NCI-H774 (cell line): Measurements from ENCODE around the gene ZNF432.
"Not testable (repeated sequence)": the region's sequence is repeated elsewhere in the genome, so short reads cannot be mapped to it uniquely, and the experiment has no call there.

Source experiments
- DNase-seq: peaks from one replicate; lab custom pipeline; 2025; lab: John Stamatoyannopoulos, UW

ZNF432 gene

DNA sequence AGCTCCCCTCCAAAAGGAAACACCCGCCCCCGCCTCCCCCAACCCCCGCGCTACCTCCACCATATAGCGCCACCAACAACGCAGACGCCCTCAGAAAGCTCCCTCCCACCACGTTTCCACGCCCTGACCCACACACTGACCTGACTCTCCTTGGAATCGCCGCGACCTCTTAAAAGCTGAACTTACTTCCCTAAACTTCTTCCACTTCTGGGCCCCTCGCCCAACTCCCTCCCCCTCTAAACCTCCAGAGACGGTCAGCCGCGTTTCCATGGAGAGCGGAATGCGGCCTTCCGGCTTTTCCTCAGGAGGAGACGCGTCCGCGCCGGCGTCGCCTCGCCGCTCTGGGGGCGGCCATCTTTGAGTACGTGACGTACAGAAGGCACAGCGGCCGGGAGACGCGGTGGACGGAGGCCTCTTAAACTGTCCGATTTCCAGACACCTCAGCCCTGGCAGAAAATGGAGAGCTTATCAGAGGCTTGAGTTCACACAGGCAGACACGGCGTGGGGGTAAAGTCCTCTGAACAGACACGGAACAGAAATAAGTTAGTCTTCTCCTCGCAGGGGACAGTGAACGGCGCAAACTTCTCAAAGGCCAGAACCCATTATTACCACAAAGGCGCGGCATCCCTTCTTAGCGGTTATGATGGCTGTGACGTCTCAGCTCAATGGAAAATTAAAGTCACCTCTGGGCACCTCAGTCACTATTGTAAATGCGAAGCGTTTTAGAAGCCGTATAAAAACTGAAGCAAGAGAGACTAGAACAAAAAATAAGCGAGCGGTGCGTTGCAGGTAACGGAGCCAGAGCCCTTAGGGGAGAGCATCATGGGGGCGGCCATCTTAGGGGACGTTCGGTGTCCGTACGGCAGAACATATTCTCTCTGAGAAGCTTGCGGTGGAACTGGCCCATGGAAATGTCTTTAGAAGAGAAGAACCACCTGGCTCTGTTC is at the start of gene ZNF432:
TSS of gene ZNF432 (minus strand) at position 284 of the 947 bp plus-strand sequence. CDS start 1,970 bp downstream, outside the sequence.
- DNase-seq, result peak; percentile 90

DNA sequence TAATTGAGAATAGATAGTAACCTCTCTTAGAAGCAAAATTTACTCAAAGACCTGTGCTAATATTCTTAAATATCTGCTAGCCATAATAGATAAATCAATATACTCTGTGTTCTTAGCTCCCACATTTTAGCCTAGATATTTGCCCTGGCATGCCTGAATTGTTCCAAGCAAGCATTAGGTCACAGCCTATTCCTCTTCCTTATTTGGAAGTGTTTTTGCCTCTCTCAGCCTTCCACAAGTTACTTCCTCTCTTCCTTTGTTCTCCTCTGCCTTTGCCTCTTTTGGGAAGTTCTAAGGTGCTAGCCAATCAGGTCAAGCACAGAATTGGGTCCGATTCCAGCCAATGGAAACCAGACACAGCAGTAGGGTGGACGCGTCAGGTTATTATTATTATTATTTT is 47.8 kb upstream of the ZNF432 start:
- not testable (repeated sequence) for DNase-seq

DNA sequence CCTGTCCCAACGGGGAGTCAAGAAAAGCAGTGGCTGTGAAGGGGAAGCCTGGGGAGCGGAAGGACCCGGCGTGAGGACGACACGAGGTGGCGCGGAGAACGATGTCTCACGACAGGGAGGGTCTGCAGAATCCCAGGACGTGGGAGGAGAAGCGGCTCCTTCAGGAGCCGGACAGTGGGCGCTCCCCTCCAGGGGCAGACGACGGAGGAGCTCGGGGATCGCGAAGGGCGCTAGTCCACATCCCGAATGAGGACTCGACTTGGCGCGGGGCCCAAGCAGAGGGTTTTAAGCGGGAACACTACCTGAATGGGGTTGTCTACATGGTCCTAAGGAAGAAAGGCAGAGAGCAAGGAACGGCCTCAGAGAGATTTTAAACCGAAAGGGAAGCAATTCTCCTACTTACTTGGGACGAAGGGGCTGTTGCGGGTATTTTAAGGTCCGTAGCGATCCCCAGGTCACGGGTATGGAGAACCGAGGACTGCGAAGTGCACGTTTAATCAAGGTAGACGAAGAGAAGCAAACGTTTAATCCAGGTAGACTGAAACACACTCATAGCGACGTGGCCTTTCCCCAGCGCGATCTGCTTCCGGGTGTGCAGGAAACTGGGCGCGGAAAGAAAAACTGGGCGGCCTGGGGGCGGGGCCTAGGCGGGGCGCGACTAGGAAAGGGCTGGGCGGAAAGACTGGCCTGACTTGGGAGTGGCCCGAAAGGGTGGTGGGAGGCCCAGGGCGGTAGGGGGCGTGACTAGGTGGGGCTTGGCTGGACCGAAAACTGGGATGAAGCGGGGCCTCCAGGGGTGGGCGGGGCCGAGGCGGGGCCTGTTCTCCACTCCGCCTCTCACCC is 46.8 kb upstream of the ZNF432 start, which contains the start of gene ZNF841:
TSS of gene ZNF841 (minus strand) at position 594 of the 843 bp plus-strand sequence. CDS start 10,964 bp downstream, outside the sequence.
- peak; percentile 87 for DNase-seq

DNA sequence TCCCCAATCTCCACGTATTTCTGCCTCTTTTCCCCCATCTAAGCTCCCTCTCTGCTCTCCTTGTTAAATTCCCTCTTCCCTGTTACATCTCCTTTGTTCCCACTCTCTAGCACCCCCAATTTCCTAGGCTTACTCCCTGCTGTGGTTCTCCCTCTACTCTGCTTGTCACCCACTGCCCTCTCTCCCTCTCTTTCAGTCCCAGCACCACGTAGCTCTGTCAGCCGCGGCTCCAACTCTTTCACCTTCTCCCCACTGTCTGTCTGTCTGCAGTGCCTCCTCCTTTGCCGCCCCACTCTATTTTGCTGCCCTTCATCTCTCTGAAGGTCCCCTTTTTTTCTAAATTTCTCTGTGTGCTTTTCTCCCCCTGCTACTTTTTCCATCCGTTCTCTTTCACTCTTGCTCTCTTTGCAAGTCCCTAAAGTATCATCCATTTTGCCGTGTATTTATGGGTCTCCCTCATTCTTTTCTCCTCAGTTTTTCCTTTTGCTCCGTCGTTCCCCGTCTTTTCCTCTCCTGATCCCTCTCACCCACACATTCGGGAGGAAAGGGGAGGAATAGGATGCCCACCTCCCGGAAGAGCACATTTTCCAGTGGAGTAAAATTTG is 46.0 kb upstream of the ZNF432 start:
- no peak for DNase-seq

DNA sequence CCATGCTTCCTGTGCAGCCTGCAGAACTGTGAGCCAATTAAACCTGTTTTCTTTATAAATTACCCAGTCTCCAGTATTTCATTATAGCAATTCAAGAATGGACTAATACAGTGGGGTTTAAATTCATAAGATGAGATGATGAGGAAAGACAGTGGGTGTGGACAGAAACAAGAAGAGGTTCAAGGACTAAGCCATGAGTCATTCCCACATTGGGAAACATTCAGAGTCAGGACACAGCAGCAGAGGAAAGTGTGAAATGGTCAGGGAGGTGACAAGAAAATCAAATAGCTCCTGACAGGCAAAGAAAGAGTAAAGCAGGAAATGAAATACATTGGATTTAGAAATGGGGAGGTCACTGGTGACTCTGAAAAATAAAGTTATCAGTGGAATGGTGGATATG is 37.8 kb upstream of the ZNF432 start:
- DNase-seq, result no peak

DNA sequence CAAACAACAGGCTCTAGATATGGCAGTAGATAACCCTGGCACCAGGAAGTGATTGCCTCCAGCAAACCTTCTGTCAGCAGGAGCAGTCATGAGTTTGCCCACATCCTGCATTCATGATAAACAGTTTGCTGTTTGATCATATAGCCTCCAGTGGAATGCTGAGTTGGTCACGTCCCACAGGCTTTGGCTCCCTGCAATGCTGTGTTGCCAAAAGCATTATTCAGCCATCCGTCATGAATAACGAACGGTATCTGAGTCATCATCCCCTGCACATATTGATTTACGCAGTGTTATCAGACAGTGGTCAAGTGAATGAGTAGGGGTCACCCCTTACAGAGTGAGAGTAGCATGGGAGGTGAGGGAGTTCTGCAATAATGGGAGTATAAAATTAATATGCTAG is 21.9 kb upstream of the ZNF432 start:
- no peak for DNase-seq

DNA sequence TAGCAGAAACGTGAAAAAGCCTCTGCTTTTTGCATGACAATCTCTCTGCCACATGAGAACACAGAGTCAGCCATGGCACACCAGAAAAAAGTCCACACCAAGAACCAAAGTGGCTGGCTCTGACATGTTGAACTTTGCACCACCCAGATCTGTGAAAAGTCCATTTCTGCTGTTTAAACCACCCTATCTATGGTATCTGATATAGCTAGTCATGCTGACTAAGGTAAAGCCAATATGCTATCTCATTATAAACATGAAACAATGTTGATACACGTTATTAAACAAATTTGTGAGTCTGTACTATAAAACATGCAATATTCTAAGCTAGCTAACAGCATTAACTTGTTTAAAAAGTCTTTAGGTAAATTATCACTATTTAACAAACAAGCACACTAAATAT is 21.0 kb upstream of the ZNF432 start:
- DNase-seq, result no peak

DNA sequence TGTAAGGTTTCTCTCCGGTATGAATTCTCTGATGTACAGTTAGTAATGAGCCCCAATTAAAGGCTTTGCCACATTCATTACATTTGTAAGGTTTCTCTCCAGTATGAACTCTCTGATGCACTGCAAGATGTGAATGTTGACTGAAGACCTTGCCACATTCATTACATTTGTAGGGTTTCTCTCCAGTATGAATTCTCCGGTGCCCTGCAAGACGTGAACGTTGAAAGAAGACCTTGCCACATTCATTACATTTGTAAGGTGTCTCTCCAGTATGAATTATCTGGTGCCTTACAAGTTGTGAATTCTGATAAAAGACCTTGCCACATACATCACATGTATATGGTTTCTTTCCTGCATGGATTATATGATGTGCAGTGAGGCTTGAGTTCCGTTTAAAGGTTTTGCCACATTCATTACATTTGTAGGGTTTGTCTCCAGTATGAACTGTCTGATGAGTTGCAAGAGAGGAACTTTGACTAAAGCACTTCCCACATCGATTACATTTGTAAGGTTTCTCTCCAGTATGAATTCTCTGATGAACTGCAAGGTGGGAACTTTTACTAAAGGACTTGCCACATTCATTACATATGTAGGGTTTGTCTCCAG is 17.7 kb upstream of the ZNF432 start:
- DNase-seq, result no peak

DNA sequence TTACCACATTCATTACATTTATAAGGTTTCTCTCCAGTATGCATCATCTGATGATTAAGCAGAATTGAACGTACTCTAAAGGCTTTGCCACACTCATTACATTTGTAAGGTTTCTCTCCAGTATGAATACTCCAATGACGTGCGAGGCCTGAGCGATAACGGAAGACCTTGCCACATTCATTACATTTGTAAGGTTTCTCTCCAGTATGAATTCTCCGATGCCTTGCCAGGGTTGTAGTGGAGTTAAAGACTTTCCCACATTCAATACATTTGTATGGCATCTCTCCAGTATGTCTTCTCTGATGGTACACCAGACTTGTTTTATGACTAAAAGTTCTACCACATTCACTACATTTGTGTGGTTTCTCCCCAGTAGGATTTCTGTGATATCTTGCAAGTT is 16.8 kb upstream of the ZNF432 start:
- DNase-seq, result no peak

DNA sequence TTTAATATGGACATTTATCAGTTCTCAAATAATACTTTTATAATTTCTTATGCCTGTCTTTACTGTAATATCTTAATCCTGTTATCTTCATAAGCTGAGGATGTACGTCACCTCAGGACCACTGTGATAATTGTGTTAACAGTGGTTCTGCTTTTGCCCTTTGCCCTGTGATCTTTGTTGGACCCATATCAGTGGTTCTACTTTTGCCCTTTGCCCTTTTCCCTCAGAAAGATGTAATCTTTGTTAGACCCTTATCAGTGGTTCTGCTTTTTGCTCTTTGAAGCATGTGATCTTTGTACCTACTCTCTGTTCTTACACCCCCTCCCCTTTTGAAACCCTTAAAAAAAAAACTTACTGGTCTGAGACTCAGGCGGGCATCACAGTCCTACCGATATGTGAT is 7.8 kb upstream of the ZNF432 start:
- DNase-seq, result not testable (repeated sequence)

DNA sequence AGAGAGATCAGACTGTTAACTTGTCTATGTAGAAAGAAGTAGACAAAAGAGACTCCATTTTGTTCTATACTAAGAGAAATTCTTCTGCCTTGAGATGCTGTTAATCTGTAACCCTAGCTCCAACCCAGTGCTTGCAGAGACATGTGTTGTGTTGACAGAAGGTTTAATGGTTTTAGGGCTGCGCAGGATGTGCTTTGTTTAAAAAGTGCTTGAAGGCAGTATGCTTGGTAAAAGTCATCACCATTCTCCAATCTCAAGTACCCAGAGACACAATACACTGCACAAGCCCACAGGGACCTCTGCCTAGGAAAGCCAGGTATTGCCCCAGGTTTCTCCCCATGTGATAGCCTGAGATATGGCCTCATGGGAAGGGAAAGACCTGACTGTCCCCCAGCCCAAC is 3.1 kb upstream of the ZNF432 start:
- not testable (repeated sequence) for DNase-seq

DNA sequence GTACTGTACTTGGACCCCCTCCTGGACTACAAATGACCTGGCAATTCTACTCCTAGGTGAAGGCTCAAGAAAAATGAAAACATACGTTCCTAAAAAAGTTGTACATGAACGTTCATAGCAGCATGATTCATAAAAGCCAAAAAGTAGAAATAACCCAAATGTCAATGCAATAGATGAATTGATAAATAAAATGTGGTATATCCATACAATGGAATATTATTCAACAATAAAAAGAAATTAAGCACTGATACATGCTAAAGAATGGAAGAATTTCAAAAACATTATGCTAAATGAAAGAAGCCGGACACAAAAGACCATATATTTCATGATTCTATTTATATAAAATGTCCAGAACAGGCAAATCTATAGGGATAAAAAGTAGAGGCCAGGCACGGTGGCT is 9.5 kb downstream of the ZNF432 start:
- no peak for DNase-seq

DNA sequence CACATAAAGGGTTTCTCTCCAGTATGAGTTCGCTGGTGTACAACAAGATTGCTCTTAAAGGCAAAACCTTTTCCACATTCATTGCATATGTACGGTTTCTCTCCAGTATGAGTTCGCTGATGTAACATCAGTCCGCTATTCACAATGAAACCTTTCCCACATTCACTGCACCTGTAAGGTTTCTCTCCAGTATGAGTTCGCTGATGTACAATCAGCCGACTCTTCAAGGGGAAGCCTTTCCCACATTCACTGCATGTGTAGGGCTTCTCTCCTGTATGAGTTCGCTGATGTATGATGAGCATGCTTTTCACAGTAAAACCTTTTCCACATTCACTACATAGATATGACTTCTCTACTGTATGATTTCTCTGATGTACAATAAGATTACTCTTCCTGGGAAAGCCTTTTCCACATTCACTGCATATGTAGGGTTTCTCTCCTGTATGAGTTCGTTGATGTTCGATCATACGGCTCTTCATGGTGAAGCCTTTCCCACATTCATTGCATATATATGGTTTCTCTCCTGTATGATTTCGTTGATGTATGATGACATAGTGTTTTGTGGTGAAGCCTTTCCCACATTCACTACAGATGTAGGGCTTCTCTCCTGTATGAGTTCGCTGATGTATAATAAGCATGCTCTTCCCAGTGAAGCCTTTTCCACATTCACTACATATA is 14.4 kb downstream of the ZNF432 start:
- DNase-seq, result no peak

DNA sequence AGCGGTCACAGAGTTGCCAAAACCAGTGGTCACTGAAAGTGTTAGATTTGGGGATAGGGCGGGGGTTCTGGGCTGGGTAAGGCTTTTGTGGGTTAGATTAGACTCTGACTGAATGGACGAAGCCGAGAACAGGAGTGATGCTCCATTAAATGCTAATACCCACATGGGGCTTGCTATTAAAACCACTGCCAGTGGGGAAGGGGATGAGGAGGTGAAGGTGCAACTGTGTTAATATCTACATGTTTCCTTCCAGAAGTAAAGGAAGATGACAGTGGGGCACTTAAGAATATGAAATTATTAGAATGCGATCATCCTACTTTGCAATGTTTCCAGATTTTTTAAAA is 19.9 kb downstream of the ZNF432 start:
- no peak for DNase-seq

DNA sequence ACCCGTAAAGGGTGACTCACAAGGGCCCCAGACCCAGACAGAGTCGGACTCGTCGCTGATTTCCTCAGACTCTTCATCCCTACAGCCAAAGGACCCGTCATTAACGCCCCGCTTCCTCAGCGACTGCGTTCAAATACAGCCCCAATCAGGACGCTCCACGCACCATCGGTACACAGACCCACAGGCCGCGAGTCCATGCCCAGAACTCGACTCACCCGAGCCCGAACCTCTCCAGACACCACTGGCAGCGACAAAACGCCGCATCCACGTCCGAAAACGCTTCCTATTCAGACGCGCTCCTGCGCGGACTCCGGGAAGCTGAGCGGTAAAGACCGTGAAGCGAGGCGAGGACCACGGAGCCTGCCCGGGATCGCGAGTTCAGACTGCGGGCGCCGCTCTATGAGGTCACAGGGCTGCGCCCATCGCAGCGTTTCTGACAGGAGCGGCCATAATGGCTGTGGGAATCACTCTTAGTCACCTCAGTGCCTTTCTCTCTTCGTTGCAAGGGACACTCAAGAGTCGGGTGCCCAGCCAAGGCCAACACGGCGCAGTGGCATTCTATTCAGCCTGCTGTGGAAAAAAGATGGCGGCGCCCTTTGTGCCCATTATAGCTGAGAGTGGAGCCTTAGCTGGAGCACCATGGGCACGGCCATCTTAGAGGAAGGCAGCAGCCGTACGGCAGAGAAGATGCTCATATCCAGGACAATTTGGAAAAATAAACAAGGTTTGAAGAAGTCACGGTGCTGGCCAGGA is 20.4 kb downstream of the ZNF432 start, which contains the start of gene ZNF614:
TSS of gene ZNF614 (minus strand) at position 353 of the 753 bp plus-strand sequence. CDS start 2,634 bp downstream, outside the sequence.
- DNase-seq, result peak; percentile 80

DNA sequence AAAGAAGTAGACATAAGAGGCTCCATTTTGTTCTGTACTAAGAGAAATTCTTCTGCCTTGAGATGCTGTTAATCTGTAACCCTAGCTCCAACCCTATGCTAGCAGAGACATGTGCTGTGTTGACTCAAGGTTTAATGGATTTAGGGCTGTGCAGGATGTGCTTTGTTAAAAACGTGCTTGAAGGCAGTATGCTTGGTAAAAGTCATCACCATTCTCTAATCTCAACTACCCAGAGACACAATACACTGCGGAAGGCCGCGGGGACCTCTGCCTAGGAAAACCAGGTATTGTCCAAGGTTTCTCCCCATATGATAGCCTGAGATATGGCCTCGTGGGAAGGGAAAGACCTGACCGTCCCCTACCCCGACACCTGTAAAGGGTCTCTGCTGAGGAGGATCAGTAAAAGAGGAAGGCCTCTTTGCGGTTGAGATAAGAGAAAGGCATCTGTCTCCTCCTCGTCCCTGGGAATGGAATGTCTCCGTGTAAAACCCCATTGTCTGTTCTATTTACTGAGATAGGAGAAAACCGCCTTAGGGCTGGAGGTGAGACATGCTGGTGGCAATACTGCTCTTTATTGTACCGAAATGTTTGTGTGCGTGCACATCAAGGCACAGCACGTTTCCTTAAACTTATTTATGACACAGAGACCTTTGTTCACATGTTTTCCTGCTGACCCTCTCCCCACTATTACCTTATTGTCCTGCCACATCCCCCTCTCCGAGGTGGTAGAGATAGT is 22.2 kb downstream of the ZNF432 start:
- DNase-seq, result not testable (repeated sequence)

DNA sequence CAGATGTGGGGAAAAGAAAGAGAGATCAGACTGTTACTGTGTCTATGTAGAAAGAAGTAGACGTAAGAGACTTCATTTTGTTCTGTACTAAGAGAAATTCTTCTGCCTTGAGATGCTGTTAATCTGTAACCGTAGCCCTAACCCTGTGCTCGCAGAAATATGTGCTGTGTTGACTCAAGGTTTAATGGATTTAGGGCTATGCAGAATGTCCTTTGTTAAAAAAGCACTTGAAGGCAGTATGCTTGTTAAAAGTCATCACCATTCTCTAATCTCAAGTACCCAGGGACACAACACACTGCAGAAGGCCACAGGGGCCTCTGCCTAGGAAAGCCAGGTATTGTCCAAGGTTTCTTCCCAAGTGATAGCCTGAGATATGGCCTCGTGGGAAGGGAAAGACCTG is 24.2 kb downstream of the ZNF432 start:
- not testable (repeated sequence) for DNase-seq

DNA sequence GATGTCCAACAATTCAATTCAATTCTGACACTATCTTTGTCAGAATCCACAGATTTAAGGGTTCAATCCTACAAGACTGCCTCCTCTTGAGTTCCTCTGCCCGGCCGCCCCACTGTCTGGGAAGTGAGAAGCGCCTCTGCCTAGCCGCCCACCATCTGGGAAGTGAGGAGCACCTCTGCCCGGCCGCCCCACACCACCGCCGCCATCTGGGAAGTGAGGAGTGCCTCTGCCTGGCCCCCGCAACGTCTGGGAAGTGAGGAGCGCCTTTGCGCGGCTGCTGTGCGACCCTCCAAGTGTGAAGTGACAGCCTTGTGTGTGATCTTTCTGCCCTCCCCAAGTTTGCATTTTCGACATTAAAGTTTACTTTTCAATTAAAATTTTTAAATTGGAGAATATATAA is 26.4 kb downstream of the ZNF432 start:
- DNase-seq, result no peak

DNA sequence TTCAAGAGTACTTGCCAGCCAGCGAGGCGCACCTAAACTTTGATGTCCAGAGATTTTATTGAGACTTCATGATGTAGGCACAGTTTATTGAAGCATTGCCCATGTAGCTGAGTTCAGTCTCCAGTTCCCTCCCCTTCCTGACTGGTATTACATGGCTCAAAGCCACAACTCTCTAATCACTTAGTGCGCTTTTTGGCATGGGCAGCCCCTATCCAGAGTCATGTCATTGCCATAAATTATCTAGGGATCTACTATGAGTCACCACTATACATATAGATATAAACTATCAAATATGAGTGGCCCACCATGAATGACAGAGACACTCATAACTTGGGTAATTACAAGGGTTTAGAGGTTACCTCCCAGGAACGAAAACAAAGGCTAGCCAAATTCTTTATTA is 28.1 kb downstream of the ZNF432 start:
- no peak for DNase-seq

DNA sequence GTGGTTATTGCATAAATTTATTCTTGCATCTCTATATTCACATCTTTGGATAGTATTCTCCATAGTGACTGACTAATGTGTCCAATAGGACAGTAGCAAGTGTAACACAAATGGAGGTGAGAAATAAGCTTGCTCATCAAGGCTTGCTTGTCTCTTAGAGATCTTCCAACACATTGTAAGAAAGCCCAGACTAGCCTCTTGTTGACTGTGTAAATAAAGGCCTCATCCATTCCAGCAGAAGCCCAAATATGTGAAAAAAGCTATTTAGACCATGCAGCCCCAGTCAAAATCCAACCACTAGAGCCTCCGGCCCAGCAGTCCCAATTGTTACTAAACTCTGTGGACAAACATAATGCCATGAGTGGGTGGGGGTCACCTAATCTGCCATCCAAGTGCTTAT is 38.0 kb downstream of the ZNF432 start:
- no peak for DNase-seq
